Mammary epithelial cell (primary cell): ENCODE results near the gene FSTL4.

Experiments used
- CTCF ChIP-seq, 2 donors: IDR thresholded peaks in 1 of 2; conservative IDR thresholded peaks in 1 of 2; 2 replicates each; pipeline ENCODE4 v1.5.1; 2011 to 2012; ENCODE audit warnings: inconsistent platforms in 2 of 2, low read length in 2 of 2, mild to moderate bottlenecking in 2 of 2, control low read depth in 1 of 2, low read depth in 1 of 2; ENCODE audit not compliant: insufficient read depth in 1 of 2; ENCODE audit errors: extremely low read depth in 1 of 2
- EZH2 ChIP-seq: IDR thresholded peaks from 2 replicates; pipeline ENCODE4 v1.6.1; 2012; ENCODE audit warnings: low read length, inconsistent platforms, borderline replicate concordance

DNA sequence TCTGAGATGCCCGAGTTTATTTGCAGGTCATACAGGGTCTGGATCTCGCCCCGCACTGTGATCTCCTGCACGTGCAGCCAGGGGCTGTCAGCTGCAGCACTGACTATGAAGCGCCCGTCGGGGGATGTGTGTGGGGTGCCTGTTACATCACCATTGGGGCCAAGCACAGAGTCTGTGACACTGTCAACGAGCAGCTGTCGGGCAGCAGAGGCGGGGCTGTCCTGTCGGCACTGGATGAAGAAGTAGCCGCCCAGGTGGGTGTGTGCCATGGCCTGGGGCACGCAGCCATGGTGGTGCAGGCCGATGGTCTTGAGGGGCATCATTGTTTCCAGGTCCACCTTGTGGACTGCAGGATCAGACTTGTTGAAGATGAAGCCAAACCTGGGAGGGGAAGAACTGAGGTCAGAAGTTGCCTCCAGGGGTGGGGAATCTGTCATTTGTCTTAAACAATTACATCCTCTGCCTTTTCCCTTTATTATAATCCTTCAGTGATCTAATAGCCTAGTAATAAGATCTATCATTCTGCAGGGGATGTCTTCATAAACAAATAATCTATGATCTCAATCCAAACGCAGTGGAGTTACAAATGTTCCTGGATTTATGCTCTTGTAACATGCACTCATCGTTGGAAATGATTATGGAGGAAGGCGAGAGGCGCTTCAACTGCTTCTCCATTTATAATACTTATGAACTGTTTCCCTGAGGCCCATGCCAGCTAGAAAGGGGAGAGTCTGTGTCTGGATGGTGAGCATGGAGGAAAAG, 412.7 kb downstream of the FSTL4 start:
- no peak for TF ChIP-seq CTCF (conservative IDR thresholded peaks at IDR 0.05 in 1 of 2, IDR thresholded peaks at IDR 0.05 in 1 of 2; ENCODE audit: extremely low read depth in 1 of 2, insufficient read depth in 1 of 2, low read depth in 1 of 2, low read length in 2 of 2)
- TF ChIP-seq EZH2: no peak
